B cell (primary cell): ENCODE data around the gene ASH1L. TPM values are rescaled to one million over a fixed set of nuclear protein-coding genes. Genes with fewer than 3 reads are reported as not detected.
"Not testable (repeated sequence)": the region's sequence is repeated elsewhere in the genome, so short reads cannot be mapped to it uniquely, and the experiment has no call there.

Experiments
- ATAC-seq: fragments of 200-7000 bp; cut with Tn5 transposase; one replicate; pipeline ENCODE4 v1.10.0; 2021; ENCODE audit warnings: low read depth, mild to moderate bottlenecking, moderate number of reproducible peaks, moderate library complexity
- CTCF ChIA-PET: fragments of 350-600 bp; sonication (Branson Sonifier 250); formaldehyde crosslinking; loops from one replicate; lab custom pipeline; 2021; ENCODE audit warnings: antibody characterized with exemption, inconsistent platforms; lab: Charles Lee
- POLR2A ChIA-PET: fragments of 350-600 bp; sonication (Branson Sonifier 250); formaldehyde crosslinking; loops from one replicate; lab custom pipeline; 2021; ENCODE audit warnings: antibody characterized with exemption; lab: Charles Lee
- DNase-seq: peaks from one replicate; pipeline ENCODE4 v3.0.0; 2013
- H2AFZ ChIP-seq: 2 replicates; pipeline ENCODE4 v1.6.1; 2012; ENCODE audit warnings: mild to moderate bottlenecking, low read depth, low read length; ENCODE audit not compliant: insufficient read depth, poor library complexity, severe bottlenecking
- H3K27ac ChIP-seq, 2 donors: 1 replicate in 1 of 2; 2 replicates in 1 of 2; pipeline ENCODE4 v1.5.1; 2012 to 2013; ENCODE audit warnings: low read length in 2 of 2, mild to moderate bottlenecking in 2 of 2, moderate library complexity in 1 of 2
- H3K27me3 ChIP-seq, 4 experiments: fragments of 200-600 bp in 1 of 4; sonication (generic) in 1 of 4; replicated peaks in 1 of 4; 1 replicate in 2 of 4; 2 replicates in 2 of 4; pipeline versions ENCODE4 v1.6.1 to v1.7.0; 2013 to 2016; ENCODE audit warnings: low read length in 3 of 4, mild to moderate bottlenecking in 2 of 4, mixed read lengths in 1 of 4, moderate library complexity in 1 of 4; ENCODE audit not compliant: insufficient read depth in 4 of 4, control insufficient read depth in 3 of 4; ENCODE audit errors: control extremely low read depth in 1 of 4
- H3K36me3 ChIP-seq, 2 experiments: replicated peaks in 1 of 2; 1 replicate in 1 of 2; 2 replicates in 1 of 2; pipeline versions ENCODE4 v1.6.1 to v1.7.1; 2013; ENCODE audit warnings: low read length in 1 of 2; ENCODE audit not compliant: insufficient read depth in 2 of 2, control insufficient read depth in 1 of 2; ENCODE audit errors: control extremely low read depth in 1 of 2, extremely low read depth in 1 of 2
- H3K4me1 ChIP-seq, 2 donors: fragments of 200-600 bp in 1 of 2; sonication (generic) in 1 of 2; 1 replicate in 1 of 2; 2 replicates in 1 of 2; pipeline versions ENCODE4 v1.5.1 to v1.6.1; 2013 to 2017; ENCODE audit warnings: low read length in 2 of 2; ENCODE audit not compliant: control insufficient read depth in 2 of 2, insufficient read depth in 2 of 2
- H3K4me2 ChIP-seq: replicated peaks from 2 replicates; pipeline ENCODE3; 2012; ENCODE audit warnings: mild to moderate bottlenecking, low read depth, low read length; ENCODE audit not compliant: poor library complexity, severe bottlenecking
- H3K4me3 ChIP-seq, 5 experiments: fragments of 200-600 bp in 1 of 5; sonication (generic) in 1 of 5; 1 replicate in 3 of 5; 2 replicates in 2 of 5; pipeline versions ENCODE4 v1.5.1 to v1.7.0; 2011 to 2016; ENCODE audit warnings: low read length in 4 of 5, mild to moderate bottlenecking in 4 of 5, low read depth in 2 of 5, control low read depth in 1 of 5, moderate library complexity in 1 of 5; ENCODE audit not compliant: insufficient read depth in 1 of 5; ENCODE audit errors: control extremely low read depth in 1 of 5, extremely low read depth in 1 of 5
- H3K79me2 ChIP-seq: fragments of 200-600 bp; sonication (generic); one replicate; pipeline ENCODE4 v1.6.0; 2016; ENCODE audit warnings: low read length; ENCODE audit not compliant: control insufficient read depth, insufficient read depth
- H3K9ac ChIP-seq: fragments of 200-600 bp; sonication (generic); 2 replicates; pipeline ENCODE4 v1.6.1; 2017; ENCODE audit warnings: mild to moderate bottlenecking, low read length, moderate library complexity
- H3K9me3 ChIP-seq, 3 donors: one replicate each; pipeline versions ENCODE4 v1.6.1 to v1.7.1; 2013; ENCODE audit warnings: low read length in 2 of 3; ENCODE audit not compliant: control insufficient read depth in 2 of 3, insufficient read depth in 1 of 3; ENCODE audit errors: control extremely low read depth in 1 of 3
- H4K20me1 ChIP-seq: 2 replicates; pipeline ENCODE4 v1.6.0; 2012; ENCODE audit warnings: mild to moderate bottlenecking, low read length; ENCODE audit not compliant: insufficient read depth, control insufficient read depth, poor library complexity, severe bottlenecking
- H3K27ac Mint-ChIP-seq: one replicate; pipeline ENCODE4 v1.8.0; 2021; ENCODE audit warnings: mixed read lengths
- H3K27me3 Mint-ChIP-seq: one replicate; pipeline ENCODE4 v1.8.0; 2021; ENCODE audit warnings: mixed read lengths
- H3K4me1 Mint-ChIP-seq: one replicate; pipeline ENCODE4 v1.8.0; 2021; ENCODE audit warnings: mixed read lengths
- H3K4me3 Mint-ChIP-seq: one replicate; pipeline ENCODE4 v1.8.0; 2021; ENCODE audit warnings: mixed read lengths
- H3K9me3 Mint-ChIP-seq: one replicate; pipeline ENCODE4 v1.8.0; 2022; ENCODE audit warnings: mixed read lengths; ENCODE audit not compliant: insufficient read depth
- CTCF ChIP-seq: fragments of 200-600 bp; IDR thresholded peaks from one replicate; pipeline ENCODE4 v1.8.0; 2022; ENCODE audit warnings: antibody characterized with exemption, mild to moderate bottlenecking
- EZH2 ChIP-seq: IDR thresholded peaks from 2 replicates; pipeline ENCODE4 v1.6.1; 2012; ENCODE audit warnings: borderline replicate concordance, low read depth, mild to moderate bottlenecking, moderate library complexity, low read length; ENCODE audit not compliant: insufficient read depth, poor library complexity, severe bottlenecking
- WGBS: methylation state at CpG from one replicate; pipeline ENCODE4 v1.1.5; 2013; ENCODE audit warnings: missing lambda C conversion rate; ENCODE audit not compliant: insufficient coverage; 5-methylcytosine and 5-hydroxymethylcytosine counted together
- intact Hi-C: fragments of 100-400 bp; cut with micrococcal nuclease; formaldehyde crosslinking; loops from one replicate; pipeline ENCODE4 v1.10.0; 2022
- polyA plus RNA-seq: library from polyadenylated mRNA; depleted of rRNA; stranded (reverse); fragments of >200 nt; gene quantifications from 2 replicates; pipeline ENCODE4 v1.2.3, GENCODE V29; 2012
- total RNA-seq, 2 donors: library from RNA; stranded (reverse); fragments of 120-200 nt in 1 of 2; gene quantifications; 1 replicate in 1 of 2; 2 replicates in 1 of 2; pipeline versions ENCODE4 v1.2.3 to v1.2.4, GENCODE V29; 2013 to 2022

The ASH1L gene
- total and polyA plus RNA-seq, 2 donors (not counting 1 experiment from before 2014, with no cell fraction given) = 17.7 to 124 TPM

DNA sequence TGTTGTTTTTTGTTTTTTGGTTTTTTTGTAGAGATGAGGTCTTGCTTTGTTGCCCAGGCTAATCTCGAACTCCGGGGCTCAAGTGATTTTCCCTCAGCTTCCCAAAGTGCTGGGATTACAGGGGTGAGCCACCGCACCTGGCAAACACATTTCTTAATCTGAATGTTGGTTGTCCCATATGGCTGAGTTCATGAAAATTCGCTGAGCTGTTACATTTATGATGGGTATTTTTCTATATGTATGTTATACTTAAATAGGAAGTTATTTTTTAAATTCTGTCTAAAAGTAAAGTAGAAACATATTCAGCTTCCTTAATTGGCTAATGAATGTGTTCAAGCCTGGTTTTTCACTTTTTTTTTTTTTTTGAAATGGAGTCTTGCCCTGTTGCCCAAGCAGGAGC is 75.1 kb downstream of the ASH1L start:
- no peak overlapping the region for H3K27ac ChIP-seq
- DNase-seq (no peak), ATAC-seq (no peak)
- no peak for TF ChIP-seq CTCF
- TF ChIP-seq EZH2 = no peak
- Mint-ChIP-seq H3K4me1 (peaks cover 13% of the 10 kb centered on the region), H3K27ac (peak overlapping the region; percentile 26), H3K4me3 (no peak overlapping the region), H3K9me3 (no peaks in the 10 kb centered on the region), H3K27me3 (no peaks in the 10 kb centered on the region)
- CTCF ChIA-PET = no interaction called here
- WGBS = 100% methylated on average over 2 of the region's 4 CpGs
- H3K9me3 ChIP-seq = no peaks in the 10 kb centered on the region
- peaks cover 8% of the 10 kb centered on the region for H4K20me1 ChIP-seq
- peaks cover 77% of the 10 kb centered on the region for H3K79me2 ChIP-seq
- no peak overlapping the region for H2AFZ ChIP-seq
- no peaks in the 10 kb centered on the region for H3K27me3 ChIP-seq
- H3K36me3 ChIP-seq = no peaks in the 10 kb centered on the region
- POLR2A ChIA-PET = no interaction called here
- intact Hi-C loops = no loop called here
- no peak overlapping the region for H3K9ac ChIP-seq
- peaks cover 4 to 12% of the 10 kb centered on the region in 2 donors for H3K4me1 ChIP-seq
- no peak overlapping the region for H3K4me2 ChIP-seq
- H3K4me3 ChIP-seq = no peak overlapping the region

GRCh38 chr1:155486952-155487351 is 75.7 kb downstream of the ASH1L start:
- H3K4me3 Mint-ChIP-seq, H3K9me3 Mint-ChIP-seq, H2AFZ ChIP-seq, H3K27ac Mint-ChIP-seq, H3K27me3 Mint-ChIP-seq, H4K20me1 ChIP-seq, H3K4me3 ChIP-seq, POLR2A ChIA-PET, ATAC-seq, intact Hi-C loops, H3K36me3 ChIP-seq, DNase-seq, CTCF ChIA-PET, H3K4me2 ChIP-seq, H3K9me3 ChIP-seq, H3K27ac ChIP-seq, H3K27me3 ChIP-seq, H3K9ac ChIP-seq: not testable (repeated sequence)
- 94% methylated on average over 5 of the region's 6 CpGs for WGBS
- Histone ChIP-seq H3K4me1 (peaks cover 4 to 12% of the 10 kb centered on the region in 2 donors), H3K79me2 (peaks cover 79% of the 10 kb centered on the region)
- H3K4me1 Mint-ChIP-seq = peaks cover 13% of the 10 kb centered on the region
